GM18520 (cell line): ENCODE measurements around the gene CP.

Experiments used
- ATAC-seq: cut with Tn5 transposase; IDR thresholded peaks from one replicate; pipeline ENCODE4 v1.9.1; 2021; ENCODE audit not compliant: unreplicated experiment

CP gene

GRCh38 chr3:149128821-149129220 lies 92.8 kb downstream of the CP start:
- no peak for ATAC-seq

GRCh38 chr3:149122721-149123578 lies 98.7 kb downstream of the CP start:
- ATAC-seq: no peak
